ENCODE results near the gene KCNG3.

Gene KCNG3

GRCh38 chr2:42449163-42450087 lies 44.4 kb downstream of the KCNG3 start:
- H3K9me3 ChIP-seq (ENCODE audit: control insufficient read depth in 1 of 2, low read length in 2 of 2), result no peaks in the 10 kb centered on the region
- no peaks in the 10 kb centered on the region for H3K4me1 ChIP-seq (ENCODE audit: control insufficient read depth in 1 of 2, insufficient read depth in 2 of 2, low read length in 2 of 2)
- H3K36me3 ChIP-seq (ENCODE audit: control insufficient read depth in 1 of 2, insufficient read depth in 2 of 2, low read length in 2 of 2), result no peaks in the 10 kb centered on the region
- no peak overlapping the region for H3K4me3 ChIP-seq (ENCODE audit: low read depth in 1 of 2, low read length in 2 of 2)
- H3K27ac ChIP-seq (ENCODE audit: low read length), result no peak overlapping the region
- no peaks in the 10 kb centered on the region for H3K27me3 ChIP-seq (ENCODE audit: low read depth, low read length)

- Histone ChIP-seq H3K4me1 (ENCODE audit: control insufficient read depth in 1 of 2, insufficient read depth in 2 of 2, low read length in 2 of 2) (no peaks in the 10 kb centered on the region), H3K27ac (ENCODE audit: low read length) (no peak overlapping the region), H3K27me3 (ENCODE audit: low read depth, low read length) (no peaks in the 10 kb centered on the region), H3K36me3 (ENCODE audit: control insufficient read depth in 1 of 2, insufficient read depth in 2 of 2, low read length in 2 of 2) (no peaks in the 10 kb centered on the region), H3K9me3 (ENCODE audit: control insufficient read depth in 1 of 2, low read length in 2 of 2) (no peaks in the 10 kb centered on the region), H3K4me3 (ENCODE audit: low read depth in 1 of 2, low read length in 2 of 2) (no peak overlapping the region)
Measured at GRCh38 chr2:42448163-42448562, 45.6 kb downstream of the KCNG3 start.

GRCh38 chr2:42446503-42447271 lies 47.1 kb downstream of the KCNG3 start:
- Histone ChIP-seq H3K9me3 (ENCODE audit: control insufficient read depth in 1 of 2, low read length in 2 of 2) (no peaks in the 10 kb centered on the region), H3K4me1 (ENCODE audit: control insufficient read depth in 1 of 2, insufficient read depth in 2 of 2, low read length in 2 of 2) (no peaks in the 10 kb centered on the region), H3K4me3 (ENCODE audit: low read depth in 1 of 2, low read length in 2 of 2) (no peak overlapping the region), H3K36me3 (ENCODE audit: control insufficient read depth in 1 of 2, insufficient read depth in 2 of 2, low read length in 2 of 2) (no peaks in the 10 kb centered on the region), H3K27me3 (ENCODE audit: low read depth, low read length) (no peaks in the 10 kb centered on the region), H3K27ac (ENCODE audit: low read length) (no peak overlapping the region)

DNA sequence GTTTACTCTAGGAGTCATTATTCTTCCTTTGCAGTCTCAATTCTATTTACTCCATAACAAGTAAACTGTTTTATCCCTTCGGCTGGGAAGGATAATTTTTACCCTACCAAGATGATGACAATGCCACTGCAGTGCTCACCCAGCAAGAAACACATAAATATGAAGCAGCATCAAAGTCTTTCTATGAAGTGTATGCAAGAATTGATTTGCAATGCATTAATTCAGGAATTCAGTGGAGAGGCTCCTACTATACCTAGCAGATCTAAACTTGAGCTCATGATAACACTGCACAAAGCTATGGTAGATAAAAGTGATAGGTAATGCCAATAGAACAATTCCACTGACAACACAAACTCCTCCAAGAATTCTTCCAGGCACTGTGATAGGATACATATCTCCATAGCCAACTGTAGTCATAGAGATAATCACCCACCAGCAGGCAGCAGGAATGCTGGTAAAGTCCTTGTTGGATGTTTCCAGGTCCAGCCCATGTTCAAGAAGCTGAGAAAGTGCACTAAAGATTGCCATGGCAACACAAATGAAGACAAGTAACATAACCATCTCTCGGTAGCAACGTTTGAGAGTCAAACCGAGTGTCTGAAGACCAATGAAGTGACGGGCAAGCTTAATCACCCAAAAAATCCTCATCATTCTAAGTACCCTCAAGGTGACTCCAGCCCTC lies 49.9 kb downstream of the KCNG3 start:
- H3K4me3 ChIP-seq (ENCODE audit: low read depth in 1 of 2, low read length in 2 of 2), result no peak overlapping the region
- no peak overlapping the region for H3K27ac ChIP-seq (ENCODE audit: low read length)
- no peaks in the 10 kb centered on the region for H3K36me3 ChIP-seq (ENCODE audit: control insufficient read depth in 1 of 2, insufficient read depth in 2 of 2, low read length in 2 of 2)
- H3K4me1 ChIP-seq (ENCODE audit: control insufficient read depth in 1 of 2, insufficient read depth in 2 of 2, low read length in 2 of 2), result no peaks in the 10 kb centered on the region
- no peaks in the 10 kb centered on the region for H3K27me3 ChIP-seq (ENCODE audit: low read depth, low read length)
- H3K9me3 ChIP-seq (ENCODE audit: control insufficient read depth in 1 of 2, low read length in 2 of 2), result no peaks in the 10 kb centered on the region

- Histone ChIP-seq H3K27me3 (ENCODE audit: low read depth, low read length) (no peaks in the 10 kb centered on the region), H3K4me3 (ENCODE audit: low read depth in 1 of 2, low read length in 2 of 2) (no peak overlapping the region), H3K27ac (ENCODE audit: low read length) (no peak overlapping the region), H3K9me3 (ENCODE audit: control insufficient read depth in 1 of 2, low read length in 2 of 2) (no peaks in the 10 kb centered on the region), H3K4me1 (ENCODE audit: control insufficient read depth in 1 of 2, insufficient read depth in 2 of 2, low read length in 2 of 2) (no peaks in the 10 kb centered on the region), H3K36me3 (ENCODE audit: control insufficient read depth in 1 of 2, insufficient read depth in 2 of 2, low read length in 2 of 2) (no peaks in the 10 kb centered on the region)
Measured at GRCh38 chr2:42442774-42443173, 51.0 kb downstream of the KCNG3 start.

DNA sequence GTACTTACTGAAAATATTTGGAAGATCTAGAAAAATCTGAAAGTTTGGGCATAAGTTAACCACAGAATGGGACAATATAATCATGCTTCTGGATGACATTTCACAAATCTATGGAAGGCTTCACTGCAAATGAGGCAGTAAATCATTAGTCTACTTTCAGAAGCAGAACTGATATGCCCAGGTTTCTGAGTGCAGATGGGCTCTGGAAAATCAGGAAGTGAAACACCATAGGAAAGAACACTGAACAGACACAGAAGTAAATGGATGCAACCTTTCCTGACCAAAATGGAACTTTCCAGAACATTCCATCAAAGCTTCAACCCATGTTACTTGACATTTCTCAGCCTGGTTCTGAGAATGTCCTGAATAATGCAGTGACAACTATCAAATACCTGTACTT lies 55.1 kb downstream of the KCNG3 start:
- Histone ChIP-seq H3K4me3 (ENCODE audit: low read depth in 1 of 2, low read length in 2 of 2) (no peak overlapping the region), H3K27me3 (ENCODE audit: low read depth, low read length) (no peaks in the 10 kb centered on the region), H3K27ac (ENCODE audit: low read length) (no peak overlapping the region), H3K4me1 (ENCODE audit: control insufficient read depth in 1 of 2, insufficient read depth in 2 of 2, low read length in 2 of 2) (no peaks in the 10 kb centered on the region), H3K9me3 (ENCODE audit: control insufficient read depth in 1 of 2, low read length in 2 of 2) (no peaks in the 10 kb centered on the region), H3K36me3 (ENCODE audit: control insufficient read depth in 1 of 2, insufficient read depth in 2 of 2, low read length in 2 of 2) (no peaks in the 10 kb centered on the region)

DNA sequence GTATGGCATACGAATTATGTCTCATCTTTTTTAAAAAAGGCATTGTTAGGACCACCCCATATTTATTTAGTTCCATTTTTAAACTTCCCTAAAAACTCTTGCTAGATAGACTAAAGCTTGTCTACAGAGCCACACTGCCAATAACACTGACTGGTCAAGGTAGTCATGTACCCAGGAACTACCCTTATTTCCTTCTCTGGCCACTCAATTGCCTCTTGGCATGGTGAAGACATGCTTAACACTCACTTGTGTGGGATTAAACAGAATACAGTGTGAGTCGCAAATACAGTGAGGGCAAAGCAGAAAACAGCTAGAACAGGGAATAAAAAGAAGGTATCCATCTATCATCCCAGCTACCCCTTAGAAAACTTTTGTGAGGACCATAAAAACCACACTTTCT lies 57.4 kb downstream of the KCNG3 start:
- Histone ChIP-seq H3K27me3 (ENCODE audit: low read depth, low read length) (no peaks in the 10 kb centered on the region), H3K27ac (ENCODE audit: low read length) (no peak overlapping the region), H3K36me3 (ENCODE audit: control insufficient read depth in 1 of 2, insufficient read depth in 2 of 2, low read length in 2 of 2) (no peaks in the 10 kb centered on the region), H3K4me3 (ENCODE audit: low read depth in 1 of 2, low read length in 2 of 2) (no peak overlapping the region), H3K9me3 (ENCODE audit: control insufficient read depth in 1 of 2, low read length in 2 of 2) (no peaks in the 10 kb centered on the region), H3K4me1 (ENCODE audit: control insufficient read depth in 1 of 2, insufficient read depth in 2 of 2, low read length in 2 of 2) (no peaks in the 10 kb centered on the region)

GRCh38 chr2:42435628-42436027 lies 58.2 kb downstream of the KCNG3 start:
- Histone ChIP-seq H3K4me3 (ENCODE audit: low read depth in 1 of 2, low read length in 2 of 2) (no peak overlapping the region), H3K9me3 (ENCODE audit: control insufficient read depth in 1 of 2, low read length in 2 of 2) (no peaks in the 10 kb centered on the region), H3K36me3 (ENCODE audit: control insufficient read depth in 1 of 2, insufficient read depth in 2 of 2, low read length in 2 of 2) (no peaks in the 10 kb centered on the region), H3K27me3 (ENCODE audit: low read depth, low read length) (no peaks in the 10 kb centered on the region), H3K27ac (ENCODE audit: low read length) (no peak overlapping the region), H3K4me1 (ENCODE audit: control insufficient read depth in 1 of 2, insufficient read depth in 2 of 2, low read length in 2 of 2) (no peaks in the 10 kb centered on the region)

DNA sequence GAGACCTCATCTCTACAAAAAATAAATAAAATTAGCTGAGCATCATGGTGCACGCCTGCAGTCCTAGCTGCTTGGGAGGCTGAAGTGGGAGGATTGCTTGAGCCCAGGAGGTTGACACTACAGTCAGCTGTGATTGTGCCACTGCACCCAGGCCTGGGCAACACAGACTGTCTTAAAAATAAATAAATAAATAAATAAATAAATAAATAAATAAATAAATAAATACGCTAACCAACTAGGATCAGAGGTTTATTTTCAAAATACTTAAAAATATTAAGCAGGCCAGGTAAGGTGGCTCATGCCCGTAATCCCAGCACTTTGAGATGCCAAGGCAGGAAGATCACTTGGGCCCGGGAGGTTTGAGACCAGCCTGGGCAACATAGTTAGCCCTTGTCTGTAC lies 63.6 kb downstream of the KCNG3 start:
- Histone ChIP-seq H3K4me3 (ENCODE audit: low read depth in 1 of 2, low read length in 2 of 2) (no peak overlapping the region), H3K36me3 (ENCODE audit: control insufficient read depth in 1 of 2, insufficient read depth in 2 of 2, low read length in 2 of 2) (no peaks in the 10 kb centered on the region), H3K27ac (ENCODE audit: low read length) (no peak overlapping the region), H3K27me3 (ENCODE audit: low read depth, low read length) (no peaks in the 10 kb centered on the region), H3K4me1 (ENCODE audit: control insufficient read depth in 1 of 2, insufficient read depth in 2 of 2, low read length in 2 of 2) (no peaks in the 10 kb centered on the region), H3K9me3 (ENCODE audit: control insufficient read depth in 1 of 2, low read length in 2 of 2) (no peaks in the 10 kb centered on the region)

- Histone ChIP-seq H3K9me3 (ENCODE audit: control insufficient read depth in 1 of 2, low read length in 2 of 2) (no peaks in the 10 kb centered on the region), H3K4me1 (ENCODE audit: control insufficient read depth in 1 of 2, insufficient read depth in 2 of 2, low read length in 2 of 2) (no peaks in the 10 kb centered on the region), H3K4me3 (ENCODE audit: low read depth in 1 of 2, low read length in 2 of 2) (no peak overlapping the region), H3K27ac (ENCODE audit: low read length) (no peak overlapping the region), H3K36me3 (ENCODE audit: control insufficient read depth in 1 of 2, insufficient read depth in 2 of 2, low read length in 2 of 2) (no peaks in the 10 kb centered on the region), H3K27me3 (ENCODE audit: low read depth, low read length) (no peaks in the 10 kb centered on the region)
Measured at GRCh38 chr2:42429352-42429751, 64.4 kb downstream of the KCNG3 start.

GRCh38 chr2:42425697-42426096 lies 68.1 kb downstream of the KCNG3 start:
- H3K9me3 ChIP-seq (ENCODE audit: control insufficient read depth in 1 of 2, low read length in 2 of 2), result no peaks in the 10 kb centered on the region
- H3K27ac ChIP-seq (ENCODE audit: low read length), result no peak overlapping the region
- H3K27me3 ChIP-seq (ENCODE audit: low read depth, low read length), result no peaks in the 10 kb centered on the region
- H3K36me3 ChIP-seq (ENCODE audit: control insufficient read depth in 1 of 2, insufficient read depth in 2 of 2, low read length in 2 of 2), result no peaks in the 10 kb centered on the region
- no peaks in the 10 kb centered on the region for H3K4me1 ChIP-seq (ENCODE audit: control insufficient read depth in 1 of 2, insufficient read depth in 2 of 2, low read length in 2 of 2)
- no peak overlapping the region for H3K4me3 ChIP-seq (ENCODE audit: low read depth in 1 of 2, low read length in 2 of 2)

Data from muscle layer of duodenum (tissue), 2 donors.